Stimulated activated naive CD4-positive, alpha-beta T cell treated with Interleukin-2 at 50 U/mL for 16 hours (primary cell): Measurements from ENCODE around the gene FAM209B.
"Not testable (repeated sequence)": the region's sequence is repeated elsewhere in the genome, so short reads cannot be mapped to it uniquely, and the experiment has no call there.

Source experiments
- DNase-seq: peaks from one replicate; lab custom pipeline; 2025; lab: John Stamatoyannopoulos, UW

Gene FAM209B

DNA sequence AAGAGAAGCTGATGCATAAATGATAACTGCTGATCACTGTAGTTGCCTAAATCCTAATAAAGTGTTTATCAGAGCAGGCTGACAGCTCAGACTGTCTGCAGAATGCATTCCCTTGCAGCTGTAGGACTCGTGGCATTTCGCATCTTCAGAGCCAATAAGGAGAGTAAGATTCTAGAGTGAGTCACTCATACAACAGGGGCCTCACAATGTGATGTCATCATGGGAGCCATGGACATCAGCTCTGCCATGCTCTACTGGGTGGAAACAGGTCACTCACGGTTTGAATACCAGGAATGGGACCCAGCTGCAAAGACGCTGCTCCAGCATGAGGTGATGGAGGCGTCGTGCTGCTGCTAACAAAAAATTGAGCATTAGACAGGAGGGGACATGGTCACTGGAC lies 7.4 kb downstream of the FAM209B start:
- no peak for DNase-seq

GRCh38 chr20:56542489-56543030 lies 9.5 kb downstream of the FAM209B start:
- no peak for DNase-seq

GRCh38 chr20:56551571-56551970 lies 18.5 kb downstream of the FAM209B start:
- DNase-seq: no peak

- no peak for DNase-seq
Observed at GRCh38 chr20:56552911-56553629, 20.0 kb downstream of the FAM209B start.

GRCh38 chr20:56554869-56555268 lies 21.8 kb downstream of the FAM209B start:
- no peak for DNase-seq

- no peak for DNase-seq
Observed at GRCh38 chr20:56558968-56559367, 25.9 kb downstream of the FAM209B start.

GRCh38 chr20:56564526-56564925 lies 31.5 kb downstream of the FAM209B start:
- DNase-seq: not testable (repeated sequence)

DNA sequence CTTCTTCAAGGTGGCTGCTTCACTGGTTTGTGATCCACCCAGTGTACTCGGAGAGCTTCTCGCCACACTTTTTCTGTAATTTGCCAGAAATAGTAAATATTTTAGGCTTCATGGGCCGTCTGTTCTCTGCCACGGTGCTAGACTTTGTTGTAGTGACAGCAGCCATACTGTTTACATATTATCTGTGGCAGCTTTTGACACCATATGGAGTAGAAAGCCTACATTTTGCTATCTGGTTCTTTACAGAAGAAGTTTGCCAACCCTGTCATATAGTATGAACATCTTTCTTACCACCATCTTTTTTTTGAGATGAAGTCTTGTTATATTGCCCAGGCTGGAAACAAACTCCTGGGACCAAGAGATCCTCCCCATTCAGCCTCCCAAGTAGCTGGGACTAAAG lies 32.5 kb downstream of the FAM209B start:
- no peak for DNase-seq

GRCh38 chr20:56566621-56567020 lies 33.6 kb downstream of the FAM209B start:
- DNase-seq: no peak

- DNase-seq: no peak
Observed at GRCh38 chr20:56570832-56571231, 37.8 kb downstream of the FAM209B start.

GRCh38 chr20:56572172-56572571 lies 39.1 kb downstream of the FAM209B start:
- no peak for DNase-seq

DNA sequence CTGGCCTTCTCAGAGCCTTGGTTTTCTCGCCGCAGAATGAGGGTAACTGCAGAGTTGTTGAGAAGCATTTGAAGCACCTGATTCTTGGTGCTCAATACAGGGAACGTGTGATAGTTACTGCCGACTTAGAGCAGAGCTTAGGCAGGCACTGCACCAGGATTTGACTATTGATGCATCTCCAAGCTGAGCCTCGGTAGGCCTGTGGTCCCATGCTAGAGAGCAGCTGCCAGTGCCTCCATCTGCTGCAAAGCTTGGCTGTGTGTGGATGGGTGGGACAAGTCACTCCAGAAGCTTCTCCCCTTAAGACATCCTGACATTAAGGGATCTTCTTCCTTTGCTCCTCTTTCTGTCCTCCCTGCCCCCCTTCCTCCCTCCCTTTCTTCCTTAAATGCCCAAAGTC lies 40.9 kb downstream of the FAM209B start:
- no peak for DNase-seq

GRCh38 chr20:56574531-56575142 lies 41.6 kb downstream of the FAM209B start:
- DNase-seq: no peak

- no peak for DNase-seq
Observed at GRCh38 chr20:56575157-56575556, 42.1 kb downstream of the FAM209B start.

DNA sequence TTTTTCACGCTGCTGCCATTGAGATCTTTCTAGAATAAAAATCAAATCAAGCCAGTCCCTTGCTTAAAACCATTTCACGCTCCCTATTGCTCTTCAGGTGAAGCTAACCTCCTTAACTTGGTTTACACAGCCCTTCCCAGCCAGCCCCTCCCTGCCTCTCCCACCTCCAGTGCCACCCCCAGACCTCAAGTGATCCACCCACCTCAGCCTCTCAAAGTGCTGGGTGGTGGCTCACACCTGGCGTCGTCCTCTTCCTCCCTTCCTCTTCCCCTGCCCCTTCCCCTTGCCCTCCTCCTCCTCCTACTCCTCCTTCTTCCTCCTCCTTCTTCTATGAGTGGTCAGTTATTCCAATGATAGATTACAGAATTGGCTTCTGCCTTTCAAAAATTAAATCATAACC lies 42.9 kb downstream of the FAM209B start:
- no peak for DNase-seq

DNA sequence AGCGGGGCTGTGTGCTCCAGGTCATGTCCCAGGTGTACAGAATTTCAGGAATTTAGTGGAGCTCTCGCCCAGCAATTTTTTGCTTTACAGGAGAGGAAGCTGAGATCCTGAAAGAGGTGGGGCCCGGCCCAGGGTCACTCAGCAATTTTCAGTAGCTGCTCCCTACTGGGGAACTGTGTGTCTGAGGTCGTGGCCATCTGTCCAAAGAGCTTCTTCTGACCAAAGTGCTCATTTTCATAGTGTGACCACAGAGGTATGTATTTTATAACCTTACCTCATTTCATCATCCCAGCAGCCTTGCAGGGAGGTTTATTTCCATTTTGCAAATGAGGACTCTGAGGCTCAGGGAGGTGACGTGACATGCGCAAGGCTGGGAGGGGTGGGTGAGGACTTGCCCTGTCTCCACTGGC lies 46.3 kb downstream of the FAM209B start:
- no peak for DNase-seq

DNA sequence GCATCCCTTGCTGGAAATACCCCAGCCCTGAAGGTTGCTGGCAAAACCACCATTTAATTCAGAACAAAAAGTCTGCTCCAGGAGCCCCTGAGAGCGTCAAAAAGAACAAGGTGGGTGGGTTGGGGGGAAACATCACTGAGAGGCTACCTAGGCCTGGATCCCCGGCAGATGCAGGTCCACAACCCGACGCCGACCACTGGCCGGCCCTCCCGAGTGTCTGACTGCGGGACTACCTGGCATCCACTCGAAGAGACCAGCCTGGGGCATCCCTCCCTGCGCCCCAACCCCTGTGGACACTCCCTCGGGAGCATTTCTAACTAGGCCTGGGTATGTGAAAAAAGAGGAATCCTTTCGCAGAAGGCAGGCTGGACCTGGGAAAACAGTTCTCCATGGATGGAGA lies 47.2 kb downstream of the FAM209B start:
- DNase-seq: no peak

GRCh38 chr20:56581701-56582100 lies 48.7 kb downstream of the FAM209B start:
- no peak for DNase-seq

- no peak for DNase-seq
Observed at GRCh38 chr20:56582542-56582941, 49.5 kb downstream of the FAM209B start.

DNA sequence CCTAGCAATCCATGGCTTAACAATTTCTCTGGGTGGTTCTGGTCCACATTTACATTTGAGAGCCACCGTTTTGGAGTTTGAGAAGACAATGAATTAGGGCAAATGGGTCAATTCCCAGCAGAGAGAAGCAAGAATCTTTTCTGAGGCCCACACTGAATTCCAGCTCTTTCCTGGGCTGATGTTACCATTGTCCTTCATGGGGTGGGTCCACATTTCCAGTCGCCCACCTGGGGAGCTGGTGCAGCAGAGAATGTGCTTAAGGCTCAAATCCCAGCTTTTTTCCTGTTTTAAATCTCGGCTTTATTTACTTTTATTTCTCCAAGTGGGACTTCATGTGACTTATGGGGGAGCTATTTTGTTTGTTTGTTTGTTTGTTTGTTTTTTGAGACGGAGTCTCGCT lies 51.9 kb downstream of the FAM209B start:
- no peak for DNase-seq
